Measurements from ENCODE around the gene SNTA1. TPM values are rescaled to one million over a fixed set of nuclear protein-coding genes. Genes with fewer than 3 reads are reported as not detected.

The SNTA1 gene
- total RNA-seq, 1 experiment from 2014 or later, result 14.6 TPM

DNA sequence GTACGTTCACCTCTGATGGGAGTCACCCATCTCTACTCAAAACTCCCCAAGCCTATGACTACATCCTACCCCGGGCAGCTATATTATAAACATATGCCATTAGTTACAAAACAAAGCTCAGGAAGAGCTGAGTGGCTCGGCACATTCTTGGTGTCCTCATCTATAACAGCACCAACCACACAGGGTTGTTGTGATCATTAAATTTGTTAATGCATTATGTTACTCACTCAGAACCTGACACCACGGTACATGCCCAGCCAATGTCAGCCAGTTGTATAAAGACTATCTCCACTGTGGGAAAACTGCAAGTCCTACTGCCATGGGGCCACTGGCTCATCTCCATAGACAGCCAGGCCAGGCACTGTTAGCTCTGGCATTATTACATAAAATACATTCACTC lies 50.0 kb downstream of the SNTA1 start:
- H3K27ac ChIP-seq (ENCODE audit: low read depth, low read length), result no peak overlapping the region
- RAD21 ChIA-PET (ENCODE audit: low non-redundant PET in 1 of 2, low total read pairs in 2 of 2, uncharacterized antibody in 2 of 2, unreplicated experiment in 2 of 2), result no interaction called here
- H3K27me3 ChIP-seq (ENCODE audit: insufficient read depth, low read length), result no peaks in the 10 kb centered on the region
- intact Hi-C loops (cut with micrococcal nuclease), result no loop called here
- BruUV-seq (replicated peaks), result no TSS peak
- no peaks in the 10 kb centered on the region for H3K4me1 ChIP-seq (ENCODE audit: control insufficient read depth in 1 of 2, insufficient read depth in 2 of 2, low read length in 2 of 2)
- no peaks in the 10 kb centered on the region for H3K9me2 ChIP-seq (ENCODE audit: insufficient read depth)
- H3K4me2 ChIP-seq (ENCODE audit: low read length), result no peak overlapping the region
- CTCF ChIA-PET, result no interaction called here
- no peak for TF ChIP-seq POLR2A (IDR thresholded peaks at IDR 0.05; ENCODE audit: borderline replicate concordance, extremely low read depth, insufficient read depth, insufficient read length)
- TF ChIP-seq, protein P1, sequence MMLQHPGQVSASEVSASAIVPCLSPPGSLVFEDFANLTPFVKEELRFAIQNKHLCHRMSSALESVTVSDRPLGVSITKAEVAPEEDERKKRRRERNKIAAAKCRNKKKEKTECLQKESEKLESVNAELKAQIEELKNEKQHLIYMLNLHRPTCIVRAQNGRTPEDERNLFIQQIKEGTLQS (IDR thresholded peaks at IDR 0.05), result no peak
- no peak for TF ChIP-seq JUND (IDR thresholded peaks at IDR 0.05)
- no peak for TF ChIP-seq EZH2phosphoT487 (IDR thresholded peaks at IDR 0.05; ENCODE audit: borderline replicate concordance)
- TF ChIP-seq POLR2AphosphoS5 (IDR thresholded peaks at IDR 0.05; ENCODE audit: low read depth, low read length), result no peak
- H2AFZ ChIP-seq (ENCODE audit: low read depth, low read length, poor library complexity, severe bottlenecking), result no peak overlapping the region
- DNase-seq (ENCODE audit: low read depth, low spot score) (no peak), ATAC-seq (no peak)
- H3K9me3 ChIP-seq (ENCODE audit: control insufficient read depth in 1 of 2, insufficient read depth in 1 of 2, low read depth in 1 of 2, low read length in 2 of 2), result no peaks in the 10 kb centered on the region
- H3K79me2 ChIP-seq (ENCODE audit: insufficient read depth, low read length), result peaks cover 43% of the 10 kb centered on the region
- no peak overlapping the region for H3K4me3 ChIP-seq (replicated peaks in 1 of 2; ENCODE audit: low read depth in 1 of 2, low read length in 2 of 2)
- no peaks in the 10 kb centered on the region for H4K20me1 ChIP-seq (ENCODE audit: insufficient read depth)
- POLR2A ChIA-PET, result no interaction called here
- H3K36me3 ChIP-seq (ENCODE audit: control insufficient read depth in 1 of 2, insufficient read depth in 2 of 2, low read length in 2 of 2), result peaks cover 19 to 20% of the 10 kb centered on the region in 2 experiments; a peak in 3 of 4 replicates
- H3K9ac ChIP-seq (ENCODE audit: low read length), result no peak overlapping the region

DNA sequence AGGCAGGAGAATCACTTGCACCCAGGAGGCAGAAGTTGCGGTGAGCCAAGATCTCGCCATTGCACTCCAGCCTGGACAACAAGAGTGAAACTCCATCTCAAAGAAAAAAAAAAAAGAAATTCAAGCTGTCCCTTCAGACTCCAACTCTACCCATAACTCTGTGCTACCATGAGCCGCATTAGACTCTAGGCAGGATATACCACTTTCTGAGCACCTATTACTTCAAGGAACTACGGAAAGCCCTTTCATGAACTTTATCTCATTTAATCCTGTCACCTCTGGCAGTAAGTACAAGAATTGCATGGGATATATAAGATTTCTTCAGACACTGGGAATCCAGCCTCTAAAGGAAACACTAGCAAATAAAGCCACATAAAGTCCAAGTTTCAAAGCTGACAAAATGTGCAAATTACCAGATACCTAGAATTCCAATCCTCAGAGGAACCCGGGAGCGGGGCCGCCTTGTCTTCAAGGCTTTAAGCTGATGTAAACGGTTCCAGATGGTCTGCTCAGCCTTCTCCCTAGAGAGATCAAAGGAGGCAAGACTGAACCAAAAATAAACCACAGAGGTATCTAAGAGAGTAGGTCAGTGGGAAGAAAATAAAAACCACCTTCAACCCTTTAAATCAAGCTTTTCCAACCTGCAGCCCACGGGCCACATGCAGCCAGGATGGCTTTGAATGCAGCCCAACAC lies 51.7 kb downstream of the SNTA1 start:
- Histone ChIP-seq H3K27ac (ENCODE audit: low read depth, low read length) (no peak overlapping the region), H3K4me1 (ENCODE audit: control insufficient read depth in 1 of 2, insufficient read depth in 2 of 2, low read length in 2 of 2) (no peaks in the 10 kb centered on the region), H3K4me2 (ENCODE audit: low read length) (no peak overlapping the region), H3K9ac (ENCODE audit: low read length) (no peak overlapping the region), H3K27me3 (ENCODE audit: insufficient read depth, low read length) (no peaks in the 10 kb centered on the region), H3K9me3 (ENCODE audit: control insufficient read depth in 1 of 2, insufficient read depth in 1 of 2, low read depth in 1 of 2, low read length in 2 of 2) (no peaks in the 10 kb centered on the region), H3K9me2 (ENCODE audit: insufficient read depth) (no peaks in the 10 kb centered on the region), H3K79me2 (ENCODE audit: insufficient read depth, low read length) (peaks cover 26% of the 10 kb centered on the region), H2AFZ (ENCODE audit: low read depth, low read length, poor library complexity, severe bottlenecking) (no peak overlapping the region), H3K36me3 (ENCODE audit: control insufficient read depth in 1 of 2, insufficient read depth in 2 of 2, low read length in 2 of 2) (peaks cover 20 to 24% of the 10 kb centered on the region in 2 experiments; a peak in 3 of 4 replicates), H4K20me1 (ENCODE audit: insufficient read depth) (no peaks in the 10 kb centered on the region), H3K4me3 (replicated peaks in 1 of 2; ENCODE audit: low read depth in 1 of 2, low read length in 2 of 2) (no peak overlapping the region)
- CTCF ChIA-PET, result no interaction called here
- POLR2A ChIA-PET, result no interaction called here
- no peak for DNase-seq (ENCODE audit: low read depth, low spot score)
- no TSS peak for BruUV-seq (replicated peaks)
- ATAC-seq, result no peak
- RAD21 ChIA-PET (ENCODE audit: low non-redundant PET in 1 of 2, low total read pairs in 2 of 2, uncharacterized antibody in 2 of 2, unreplicated experiment in 2 of 2), result no interaction called here
- intact Hi-C loops (cut with micrococcal nuclease), result no loop called here
- TF ChIP-seq SP1 (IDR thresholded peaks at IDR 0.05; ENCODE audit: low read depth) (no peak), JUND (IDR thresholded peaks at IDR 0.05) (no peak), SIN3A (IDR thresholded peaks at IDR 0.05; ENCODE audit: low read depth) (no peak), ZNF274 (IDR thresholded peaks at IDR 0.05; ENCODE audit: low read depth, low read length) (no peak), RAD21 (IDR thresholded peaks at IDR 0.05; ENCODE audit: low read depth) (no peak), ELF1 (IDR thresholded peaks at IDR 0.05; ENCODE audit: borderline replicate concordance, low read depth) (no peak), CEBPB (IDR thresholded peaks at IDR 0.05; ENCODE audit: low read depth) (no peak), POLR2A (IDR thresholded peaks at IDR 0.05; ENCODE audit: borderline replicate concordance, extremely low read depth, insufficient read depth, insufficient read length) (no peak), EZH2phosphoT487 (IDR thresholded peaks at IDR 0.05; ENCODE audit: borderline replicate concordance) (no peak)
- TF ChIP-seq, protein P2, sequence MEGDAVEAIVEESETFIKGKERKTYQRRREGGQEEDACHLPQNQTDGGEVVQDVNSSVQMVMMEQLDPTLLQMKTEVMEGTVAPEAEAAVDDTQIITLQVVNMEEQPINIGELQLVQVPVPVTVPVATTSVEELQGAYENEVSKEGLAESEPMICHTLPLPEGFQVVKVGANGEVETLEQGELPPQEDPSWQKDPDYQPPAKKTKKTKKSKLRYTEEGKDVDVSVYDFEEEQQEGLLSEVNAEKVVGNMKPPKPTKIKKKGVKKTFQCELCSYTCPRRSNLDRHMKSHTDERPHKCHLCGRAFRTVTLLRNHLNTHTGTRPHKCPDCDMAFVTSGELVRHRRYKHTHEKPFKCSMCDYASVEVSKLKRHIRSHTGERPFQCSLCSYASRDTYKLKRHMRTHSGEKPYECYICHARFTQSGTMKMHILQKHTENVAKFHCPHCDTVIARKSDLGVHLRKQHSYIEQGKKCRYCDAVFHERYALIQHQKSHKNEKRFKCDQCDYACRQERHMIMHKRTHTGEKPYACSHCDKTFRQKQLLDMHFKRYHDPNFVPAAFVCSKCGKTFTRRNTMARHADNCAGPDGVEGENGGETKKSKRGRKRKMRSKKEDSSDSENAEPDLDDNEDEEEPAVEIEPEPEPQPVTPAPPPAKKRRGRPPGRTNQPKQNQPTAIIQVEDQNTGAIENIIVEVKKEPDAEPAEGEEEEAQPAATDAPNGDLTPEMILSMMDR (IDR thresholded peaks at IDR 0.05 in 2 of 3, conservative IDR thresholded peaks at IDR 0.05 in 1 of 3; ENCODE audit: borderline replicate concordance in 1 of 3, insufficient read depth in 1 of 3, low read depth in 2 of 3, low read length in 2 of 3), result no peak
- TF ChIP-seq, protein P3, sequence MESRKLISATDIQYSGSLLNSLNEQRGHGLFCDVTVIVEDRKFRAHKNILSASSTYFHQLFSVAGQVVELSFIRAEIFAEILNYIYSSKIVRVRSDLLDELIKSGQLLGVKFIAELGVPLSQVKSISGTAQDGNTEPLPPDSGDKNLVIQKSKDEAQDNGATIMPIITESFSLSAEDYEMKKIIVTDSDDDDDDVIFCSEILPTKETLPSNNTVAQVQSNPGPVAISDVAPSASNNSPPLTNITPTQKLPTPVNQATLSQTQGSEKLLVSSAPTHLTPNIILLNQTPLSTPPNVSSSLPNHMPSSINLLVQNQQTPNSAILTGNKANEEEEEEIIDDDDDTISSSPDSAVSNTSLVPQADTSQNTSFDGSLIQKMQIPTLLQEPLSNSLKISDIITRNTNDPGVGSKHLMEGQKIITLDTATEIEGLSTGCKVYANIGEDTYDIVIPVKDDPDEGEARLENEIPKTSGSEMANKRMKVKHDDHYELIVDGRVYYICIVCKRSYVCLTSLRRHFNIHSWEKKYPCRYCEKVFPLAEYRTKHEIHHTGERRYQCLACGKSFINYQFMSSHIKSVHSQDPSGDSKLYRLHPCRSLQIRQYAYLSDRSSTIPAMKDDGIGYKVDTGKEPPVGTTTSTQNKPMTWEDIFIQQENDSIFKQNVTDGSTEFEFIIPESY (IDR thresholded peaks at IDR 0.05; ENCODE audit: extremely low read depth, insufficient replicate concordance, low read length), result no peak
- TF ChIP-seq, protein P1 (IDR thresholded peaks at IDR 0.05), result no peak

All from HCT116 (cell line).